ENCODE data around the gene MYL3.
"Not testable (repeated sequence)": the region's sequence is repeated elsewhere in the genome, so short reads cannot be mapped to it uniquely, and the experiment has no call there.

Gene MYL3

DNA sequence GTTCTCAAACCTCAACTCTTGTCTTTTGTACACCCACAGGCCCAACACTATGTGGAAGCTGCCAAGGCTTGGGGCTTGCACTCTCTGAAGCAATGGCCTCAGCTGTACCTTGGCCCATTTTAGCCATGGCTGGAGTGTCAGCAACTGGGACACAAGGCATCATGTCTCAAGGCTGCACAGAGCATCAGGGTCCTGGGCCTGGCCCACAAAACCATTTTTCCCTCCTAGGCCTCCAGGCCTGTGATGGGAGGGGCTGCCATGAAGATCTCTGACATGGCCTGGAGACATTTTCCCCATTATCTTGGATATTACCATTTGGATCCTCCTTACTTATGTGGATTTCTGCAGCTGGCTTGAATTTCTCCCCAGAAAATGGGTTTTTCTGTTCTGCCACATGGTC lies 39.9 kb downstream of the MYL3 start:
- not testable (repeated sequence) for DNase-seq

DNA sequence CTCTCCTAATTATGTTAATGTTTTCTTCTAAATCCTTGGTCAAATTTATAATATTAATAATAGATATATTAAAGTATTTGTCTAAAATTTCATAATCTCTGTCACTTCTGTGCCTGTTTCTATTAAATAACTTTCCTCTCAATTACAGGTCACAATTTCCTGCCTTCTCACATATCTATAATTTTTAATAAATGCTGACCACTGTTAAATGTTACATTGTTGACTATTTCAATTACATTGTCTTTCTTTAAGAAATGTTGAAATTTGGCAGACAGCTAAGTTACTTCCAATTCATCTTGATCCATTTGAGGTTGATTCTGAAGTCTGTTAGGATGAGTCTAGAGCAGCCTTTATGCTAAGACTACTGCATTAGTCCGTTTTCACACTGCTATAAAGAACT lies 41.7 kb downstream of the MYL3 start:
- DNase-seq, result no peak

DNA sequence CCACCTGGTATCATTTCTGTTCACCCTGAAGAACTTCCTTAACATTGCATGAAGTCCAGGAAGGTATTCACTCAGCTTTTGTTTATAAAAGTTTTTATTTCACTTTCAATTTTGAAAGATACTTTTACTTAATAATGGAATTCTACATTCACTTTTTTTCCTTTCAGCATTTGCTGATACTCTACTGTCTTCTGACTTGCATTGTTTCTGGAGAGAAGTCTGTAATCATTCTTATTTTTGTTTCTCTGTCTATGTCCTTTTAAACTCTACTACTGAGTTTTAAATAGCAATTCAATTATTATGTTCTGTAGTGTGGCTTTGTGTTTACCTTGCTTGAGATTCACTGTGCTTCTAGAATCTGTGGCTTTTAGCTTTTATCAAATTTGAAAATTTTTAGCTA lies 42.4 kb downstream of the MYL3 start:
- no peak for DNase-seq

DNA sequence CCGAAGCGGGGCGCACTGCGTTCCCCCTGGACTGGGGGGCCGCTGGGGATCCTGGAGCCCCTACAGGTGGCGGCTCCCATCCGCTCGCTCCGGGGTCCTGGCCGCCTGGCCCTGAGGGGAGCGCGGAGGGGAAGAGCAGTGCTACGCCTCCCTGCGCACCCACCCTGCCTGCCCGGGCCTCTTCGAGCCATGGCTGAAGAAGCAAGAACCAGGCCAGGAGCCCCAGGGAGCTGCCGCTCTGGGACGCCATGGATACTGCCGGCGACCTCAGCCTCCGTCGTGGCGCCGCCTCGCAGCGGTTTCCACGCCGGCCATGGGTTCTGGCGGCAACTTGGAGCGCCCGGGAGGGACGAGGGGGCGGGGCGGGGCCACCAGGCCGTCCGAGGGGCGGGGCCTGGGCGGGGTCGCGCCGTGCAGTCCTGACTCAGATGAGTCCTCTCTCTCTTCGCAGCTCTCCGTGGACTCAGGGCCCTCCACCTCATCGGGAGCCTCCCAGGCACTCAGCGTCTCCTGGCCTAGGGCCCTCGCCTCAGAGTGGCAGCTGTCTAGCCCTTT lies 50.9 kb downstream of the MYL3 start:
- DNase-seq, result peak; percentile 66

DNA sequence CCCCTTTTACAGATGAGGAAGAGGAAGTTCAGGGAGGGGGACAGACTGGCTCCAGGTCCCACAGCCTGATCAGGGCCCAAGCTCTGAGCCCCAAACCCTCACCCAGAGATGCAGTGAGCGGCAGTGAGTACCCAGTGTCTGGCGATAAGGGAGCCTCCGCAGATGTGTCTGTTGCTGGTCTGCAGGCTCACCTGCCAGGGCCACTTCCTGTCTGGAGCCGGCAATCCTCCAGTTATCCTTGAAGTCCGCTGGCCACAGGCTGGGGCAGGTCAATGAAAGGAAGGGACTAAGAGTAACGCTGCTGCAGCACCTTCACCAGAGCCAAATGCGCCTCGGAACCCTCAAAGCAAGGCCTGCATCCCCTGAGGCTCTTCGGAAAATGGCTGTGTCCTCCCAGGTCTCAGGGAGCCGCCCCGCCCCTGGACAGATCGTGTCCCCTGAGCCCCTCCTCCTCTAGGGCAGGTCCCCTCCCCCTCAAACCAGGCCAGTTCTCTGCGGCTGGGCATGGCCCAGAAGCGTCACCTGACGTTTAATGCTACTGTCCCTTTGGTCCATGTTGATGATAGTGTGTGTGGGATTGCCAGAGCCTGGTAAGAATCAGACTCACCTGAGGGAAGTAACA lies 51.5 kb downstream of the MYL3 start:
- no peak for DNase-seq

DNA sequence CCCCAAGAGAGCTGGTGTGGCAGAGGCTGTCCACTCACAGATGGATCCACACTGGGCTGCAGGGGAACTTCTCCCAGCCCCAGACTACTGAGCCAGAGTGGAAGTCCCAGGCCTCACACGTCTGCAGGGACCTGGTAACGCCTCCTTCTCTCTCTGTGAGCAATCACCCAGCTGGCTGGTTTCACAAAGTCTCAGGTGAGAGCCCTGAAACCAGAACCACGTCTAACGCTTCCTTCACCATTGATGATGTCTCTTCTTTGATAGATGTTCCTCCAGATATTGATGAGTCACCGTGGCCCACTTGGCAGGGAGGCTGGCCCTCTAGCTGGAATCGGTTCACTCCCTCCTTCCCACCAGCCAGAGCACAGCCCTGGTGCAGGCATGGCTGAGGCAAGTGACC lies 54.5 kb downstream of the MYL3 start:
- DNase-seq, result not testable (repeated sequence)
